Posterior vena cava (tissue), 2 donors: ENCODE measurements around the gene OGT. TPM values are rescaled to one million over a fixed set of nuclear protein-coding genes. Genes with fewer than 3 reads are reported as not detected.
"Not testable (repeated sequence)": the region's sequence is repeated elsewhere in the genome, so short reads cannot be mapped to it uniquely, and the experiment has no call there.

Experiments
- DNase-seq: peaks from one replicate; pipeline ENCODE4 v3.0.0-alpha.2; 2020; ENCODE audit warnings: low spot score
- intact Hi-C, 2 donors: fragments of 100-400 bp; cut with DNase I; formaldehyde crosslinking; loops; one replicate each; pipeline versions ENCODE4 v1.14.1 to v1.14.2; 2022 to 2023
- total RNA-seq, 2 donors: library from RNA; stranded (reverse); fragmentation: NEBNext Ultra II Directional; extraction: Animal tissue kit (Norgen Biotek cat#: 25700); gene quantifications; one replicate each; pipeline ENCODE4 v1.2.1, GENCODE V29; 2021
- donor health status: DM: yes; HTN: yes; CAD: no.
- donor health status: DM: yes; HTN: yes; CAD: no.

The OGT gene
- total RNA-seq, 2 donors from 2014 or later: 93.0 to 104 TPM

GRCh38 chrX:71534773-71535544, 2.1 kb downstream of the OGT start:
- intact Hi-C loops: no loop called here

GRCh38 chrX:71536285-71536684, 3.4 kb downstream of the OGT start:
- intact Hi-C loops: no loop called here
- DNase-seq: no peak

More at GRCh38 chrX:71534773-71535544, 2.1 kb downstream of the OGT start:
- DNase-seq: no peak

- intact Hi-C loops: no loop called here
- DNase-seq: no peak
Measured at GRCh38 chrX:71537743-71538142, 4.8 kb downstream of the OGT start.

DNA sequence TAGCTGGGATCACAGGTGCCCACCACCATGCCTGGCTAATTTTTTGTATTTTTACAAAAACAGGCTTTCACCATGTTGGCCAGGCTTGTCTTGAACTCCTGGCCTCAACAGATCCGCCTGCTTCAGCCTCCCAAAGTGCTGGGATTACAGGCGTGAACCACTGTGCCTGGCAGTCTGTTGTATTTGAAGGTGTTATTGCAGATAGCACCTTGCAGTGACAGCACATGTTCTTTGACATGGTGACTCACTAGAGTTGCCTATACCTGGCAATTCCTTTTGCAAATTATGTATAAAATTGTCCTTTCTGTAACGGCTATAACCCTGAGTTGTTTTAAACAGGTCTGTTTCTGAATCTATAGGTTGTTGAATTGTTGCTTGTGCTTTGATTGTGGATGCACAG, 7.9 kb downstream of the OGT start:
- intact Hi-C loops: no loop called here
- no peak for DNase-seq

GRCh38 chrX:71541210-71542022, 8.5 kb downstream of the OGT start:
- intact Hi-C loops: no loop called here
- DNase-seq: no peak

- intact Hi-C loops: no loop called here
- DNase-seq: no peak
Measured at GRCh38 chrX:71542411-71542810, 9.5 kb downstream of the OGT start.

DNA sequence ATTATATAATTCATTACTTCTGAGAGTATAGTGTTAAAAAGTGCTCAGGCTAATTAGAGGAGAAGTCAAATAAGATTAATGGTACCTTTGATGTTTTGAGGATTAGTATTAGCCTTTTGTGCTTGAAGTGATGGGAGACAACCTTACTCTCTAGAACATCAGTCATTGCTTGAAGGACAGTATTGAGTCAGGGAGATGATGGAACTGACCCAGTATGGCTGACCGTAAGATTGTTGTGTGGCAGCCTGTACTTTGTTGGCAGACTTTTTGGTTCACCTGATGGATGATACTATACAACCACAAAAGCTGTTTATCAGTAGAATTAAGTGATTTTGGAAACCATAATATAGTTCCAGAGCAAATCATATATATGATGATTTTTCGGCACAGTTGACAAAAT, 9.9 kb downstream of the OGT start:
- intact Hi-C loops: no loop called here

GRCh38 chrX:71543316-71543715, 10.4 kb downstream of the OGT start:
- no peak for DNase-seq
- intact Hi-C loops: no loop called here

More for the DNA sequence above, 9.9 kb downstream of the OGT start:
- no peak for DNase-seq

- DNase-seq: no peak
- intact Hi-C loops: no loop called here
Measured at GRCh38 chrX:71545364-71545763, 12.5 kb downstream of the OGT start.

DNA sequence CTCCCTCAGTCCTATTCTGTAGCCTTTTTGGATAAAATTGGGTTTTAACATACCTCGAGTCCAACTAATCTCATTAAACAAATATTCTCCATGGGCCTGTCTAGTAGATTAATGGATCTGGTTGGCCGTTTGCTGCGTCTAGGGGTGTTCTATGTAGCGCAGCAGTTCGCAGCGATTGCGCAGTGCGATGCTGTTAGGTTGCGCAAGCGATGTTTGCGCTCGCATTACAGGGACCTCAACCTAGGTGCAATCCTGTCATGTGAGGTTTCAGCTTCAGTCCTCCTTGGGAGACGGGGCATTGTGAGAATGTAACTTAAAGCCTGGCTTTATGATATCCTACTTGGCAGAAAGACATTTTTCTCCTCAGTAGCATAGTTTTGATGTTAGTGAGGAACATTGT, 14.0 kb downstream of the OGT start:
- intact Hi-C loops: no loop called here
- DNase-seq: no peak

- intact Hi-C loops: no loop called here
Measured at GRCh38 chrX:71547339-71547738, 14.4 kb downstream of the OGT start.

GRCh38 chrX:71549986-71550385, 17.1 kb downstream of the OGT start:
- intact Hi-C loops: no loop called here
- no peak for DNase-seq

More at GRCh38 chrX:71547339-71547738, 14.4 kb downstream of the OGT start:
- no peak for DNase-seq

DNA sequence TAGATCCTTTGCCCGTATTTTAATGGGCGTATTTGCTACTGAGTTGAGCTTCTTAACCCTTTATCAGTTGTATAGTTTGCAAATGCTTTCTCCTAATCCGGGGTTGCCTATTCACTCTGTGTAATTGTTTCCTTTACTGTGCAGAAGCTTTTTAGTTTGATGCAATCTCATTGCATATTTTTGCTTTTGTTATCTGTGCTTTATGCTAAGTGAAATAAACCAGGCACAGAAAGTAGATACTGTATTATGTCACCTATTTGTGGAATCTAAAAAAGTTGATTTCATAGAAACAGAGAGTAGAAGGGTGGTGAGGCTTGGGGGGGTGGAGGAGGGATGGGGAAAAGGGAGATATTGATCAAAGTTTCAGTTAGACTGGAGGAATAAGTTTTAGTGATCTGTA, 17.7 kb downstream of the OGT start:
- intact Hi-C loops: no loop called here
- DNase-seq: no peak

- DNase-seq: no peak
- intact Hi-C loops: no loop called here
Measured at GRCh38 chrX:71556036-71556435, 23.1 kb downstream of the OGT start.

DNA sequence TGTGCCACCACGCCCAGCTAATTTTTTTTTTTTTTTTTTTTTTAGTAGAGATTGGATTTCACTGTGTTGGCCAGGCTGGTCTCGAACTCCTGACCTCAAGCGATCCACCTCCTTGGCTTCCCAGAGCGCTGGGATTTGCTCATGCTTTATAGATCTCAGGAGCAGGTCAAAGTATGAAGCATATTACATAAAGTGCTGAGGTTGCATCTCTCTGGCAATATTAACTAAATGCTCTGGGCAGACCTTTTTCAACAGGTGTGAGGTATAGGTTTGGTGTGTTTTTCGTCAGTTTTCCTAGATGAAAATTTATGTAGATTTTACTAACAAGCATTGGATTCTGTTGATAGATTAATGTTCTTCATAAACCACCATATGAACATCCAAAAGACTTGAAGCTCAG, 26.0 kb downstream of the OGT start:
- intact Hi-C loops: no loop called here
- no peak for DNase-seq

DNA sequence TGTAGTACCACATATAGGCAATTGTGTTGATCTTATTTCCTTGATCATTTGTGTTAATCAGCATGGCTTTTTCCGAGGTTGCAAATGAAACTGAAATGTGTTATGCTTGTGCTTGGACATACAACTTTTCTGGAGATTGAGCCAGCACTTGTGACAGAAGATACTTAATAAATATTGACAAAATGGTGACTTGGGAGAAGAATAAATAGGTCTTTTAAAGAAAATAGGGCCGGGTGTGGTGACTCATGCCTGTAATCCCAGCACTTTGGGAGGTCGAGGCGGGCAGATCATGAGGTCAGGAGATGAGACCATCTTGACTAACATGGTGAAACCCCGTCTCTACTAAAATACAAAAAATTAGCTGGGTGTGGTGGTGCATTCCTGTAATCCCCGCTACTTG, 26.9 kb downstream of the OGT start:
- intact Hi-C loops, DNase-seq: not testable (repeated sequence)

DNA sequence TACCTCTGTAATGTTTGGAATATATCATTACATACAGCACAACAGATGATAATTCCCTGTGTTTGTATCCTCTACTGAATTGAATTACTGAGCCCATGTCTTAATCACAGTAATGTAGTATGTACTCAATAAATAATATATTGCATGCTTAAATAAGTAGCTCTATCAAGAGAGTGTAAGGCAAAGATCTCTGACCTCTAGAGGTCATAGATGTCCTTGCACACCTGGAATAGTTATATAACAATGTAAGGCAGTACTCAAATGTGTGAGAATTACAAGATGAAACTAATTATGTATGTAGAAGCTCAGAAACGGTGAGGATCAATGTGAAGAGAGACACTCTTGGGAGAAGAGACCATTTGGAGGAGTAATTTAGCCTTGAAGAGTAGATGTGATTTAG, 31.0 kb downstream of the OGT start:
- intact Hi-C loops: no loop called here

DNA sequence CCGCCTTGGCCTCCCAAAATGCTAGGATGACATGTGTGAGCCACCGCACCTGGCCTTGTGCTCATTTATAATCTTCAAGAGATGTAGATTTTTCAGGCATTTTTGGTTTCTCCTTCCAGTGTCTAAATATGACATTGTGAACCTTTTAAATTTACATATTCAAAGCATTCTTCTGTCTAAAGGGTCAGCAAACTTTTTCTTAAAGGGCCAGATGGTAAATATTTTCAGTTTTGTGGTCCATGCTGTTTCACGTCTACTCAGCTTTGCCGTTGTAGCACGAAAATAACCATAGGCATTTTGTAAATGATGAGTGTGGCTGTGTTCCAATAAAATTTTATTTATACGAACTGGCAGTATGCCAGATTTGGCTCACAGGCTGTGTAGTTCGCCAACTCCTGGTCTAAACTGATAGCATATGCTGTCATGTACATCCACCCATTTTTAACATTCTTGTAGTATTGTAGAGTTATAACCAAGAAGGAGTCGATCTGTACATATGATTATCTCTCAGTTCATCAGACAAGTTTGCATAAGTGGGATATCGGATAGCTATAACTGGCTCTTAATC, 32.7 kb downstream of the OGT start:
- intact Hi-C loops: no loop called here
- DNase-seq: no peak

More for the DNA sequence above, 31.0 kb downstream of the OGT start:
- no peak for DNase-seq

DNA sequence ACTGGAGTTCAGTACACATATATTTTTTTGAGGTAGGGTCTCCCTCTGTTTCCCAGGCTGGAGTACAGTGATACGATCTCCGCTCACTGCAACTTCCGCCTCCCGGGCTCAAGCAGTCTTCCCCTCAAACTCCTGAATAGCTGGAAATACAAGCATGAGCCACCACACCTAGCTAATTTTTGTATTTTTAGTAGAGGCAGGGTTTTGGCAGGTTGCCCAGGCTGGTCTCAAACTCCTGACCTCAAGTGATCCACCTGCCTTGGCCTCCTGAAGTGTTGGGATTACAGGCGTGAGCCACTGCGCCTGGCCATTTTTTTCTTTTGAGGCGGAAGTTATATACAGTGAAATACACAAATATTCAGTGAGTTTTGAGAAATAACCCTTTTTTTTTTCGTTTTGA, 38.5 kb downstream of the OGT start:
- DNase-seq, intact Hi-C loops: not testable (repeated sequence)

DNA sequence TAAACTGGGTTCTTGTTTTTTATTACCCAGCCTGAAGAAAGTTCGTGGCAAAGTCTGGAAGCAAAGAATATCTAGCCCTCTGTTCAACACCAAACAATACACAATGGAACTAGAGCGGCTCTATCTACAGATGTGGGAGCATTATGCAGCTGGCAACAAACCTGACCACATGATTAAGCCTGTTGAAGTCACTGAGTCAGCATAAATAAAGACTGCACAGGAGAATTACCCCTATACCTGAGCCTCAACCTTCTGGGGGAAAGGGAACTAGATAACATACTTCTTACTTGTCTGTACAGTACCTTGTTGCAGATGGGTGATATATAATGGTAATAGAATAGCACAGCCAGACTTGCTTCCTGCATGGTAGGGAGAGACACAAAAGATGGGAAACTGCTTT, 40.7 kb downstream of the OGT start:
- DNase-seq: no peak

More for the DNA sequence above, 40.7 kb downstream of the OGT start:
- intact Hi-C loops: no loop called here
